ENCODE measurements around the gene HOXD11. TPM values are rescaled to one million over a fixed set of nuclear protein-coding genes. Genes with fewer than 3 reads are reported as not detected.

The HOXD11 gene
- total RNA-seq, 6 donors from 2014 or later: not detected

- TF ChIP-seq POLR2AphosphoS5 (IDR thresholded peaks at IDR 0.05): no peak
- TF ChIP-seq POLR2A (IDR thresholded peaks at IDR 0.05): no peak
- Histone ChIP-seq H3K4me1 (peaks cover 0 to 30% (median 4%) of the 10 kb centered on the region in 4 donors), H3K27ac (no peak overlapping the region), H3K4me3 (no peak overlapping the region), H3K9me3 (no peaks in the 10 kb centered on the region), H3K27me3 (peaks cover 0 to 64% (median 35%) of the 10 kb centered on the region in 4 donors), H3K36me3 (no peaks in the 10 kb centered on the region)
- ATAC-seq (ENCODE audit: low FRiP score in 2 of 2) (no peak), DNase-seq (no peak)
- WGBS, 2 donors: 16 to 17% methylated on average over 27 to 32 of the region's 32 CpGs
Observed at GRCh38 chr2:176147210-176147799, 40.2 kb downstream of the HOXD11 start.

GRCh38 chr2:176147800-176148496 is 40.9 kb downstream of the HOXD11 start:
- 7 to 13% methylated on average over 18 to 31 of the region's 31 CpGs for WGBS, 2 donors
- no peak overlapping the region for H3K27ac ChIP-seq
- no peak for ATAC-seq (ENCODE audit: low FRiP score in 2 of 2)
- H3K9me3 ChIP-seq: no peaks in the 10 kb centered on the region
- DNase-seq: no peak
- H3K27me3 ChIP-seq: peaks cover 0 to 70% (median 38%) of the 10 kb centered on the region in 4 donors
- TF ChIP-seq CTCF (IDR thresholded peaks at IDR 0.05) (no peak), EP300 (IDR thresholded peaks at IDR 0.05) (no peak), POLR2AphosphoS5 (IDR thresholded peaks at IDR 0.05) (no peak), POLR2A (IDR thresholded peaks at IDR 0.05) (no peak)
- H3K4me1 ChIP-seq: peaks cover 0 to 34% (median 7%) of the 10 kb centered on the region in 4 donors
- H3K36me3 ChIP-seq: no peaks in the 10 kb centered on the region
- H3K4me3 ChIP-seq: no peak overlapping the region

GRCh38 chr2:176148751-176149421 is 41.8 kb downstream of the HOXD11 start:
- H3K4me1 ChIP-seq: peaks cover 0 to 34% (median 7%) of the 10 kb centered on the region in 4 donors
- ATAC-seq (ENCODE audit: low FRiP score in 2 of 2) (no peak), DNase-seq (no peak)
- no peak overlapping the region for H3K27ac ChIP-seq
- H3K27me3 ChIP-seq: peaks cover 0 to 72% (median 36%) of the 10 kb centered on the region in 4 donors
- WGBS, 2 donors: 23% methylated on average over 11 of the region's 11 CpGs
- no peak overlapping the region for H3K4me3 ChIP-seq
- H3K36me3 ChIP-seq: no peaks in the 10 kb centered on the region
- H3K9me3 ChIP-seq: no peaks in the 10 kb centered on the region
- TF ChIP-seq POLR2AphosphoS5 (IDR thresholded peaks at IDR 0.05) (no peak), CTCF (IDR thresholded peaks at IDR 0.05) (no peak), EP300 (IDR thresholded peaks at IDR 0.05) (no peak), POLR2A (IDR thresholded peaks at IDR 0.05) (no peak)

DNA sequence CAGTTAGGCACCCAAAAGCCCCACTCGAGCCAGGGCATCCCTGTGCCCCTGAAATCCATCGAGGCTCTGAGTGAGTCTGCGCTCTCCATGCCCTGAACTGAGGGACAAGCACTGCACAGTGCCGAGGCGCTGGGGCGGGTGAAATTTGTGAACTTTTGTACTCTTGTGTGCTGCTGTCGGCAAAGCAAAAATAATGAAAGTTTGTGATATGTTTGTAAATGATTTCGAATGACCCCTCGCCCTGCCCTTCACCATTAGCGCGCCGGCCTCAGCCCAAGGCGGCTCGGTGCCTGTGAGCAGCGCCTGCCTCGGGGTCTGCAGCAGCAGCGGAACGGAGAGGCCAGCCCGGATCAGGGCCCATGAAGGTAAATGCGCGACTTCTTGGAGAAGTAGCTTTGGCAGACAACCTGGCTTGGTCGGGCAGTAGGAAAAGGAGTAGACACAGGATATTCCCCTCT is 42.4 kb downstream of the HOXD11 start:
- peaks cover 0 to 34% (median 7%) of the 10 kb centered on the region in 4 donors for H3K4me1 ChIP-seq
- no peaks in the 10 kb centered on the region for H3K9me3 ChIP-seq
- TF ChIP-seq POLR2A (IDR thresholded peaks at IDR 0.05) (no peak), POLR2AphosphoS5 (IDR thresholded peaks at IDR 0.05) (no peak), CTCF (IDR thresholded peaks at IDR 0.05) (no peak), EP300 (IDR thresholded peaks at IDR 0.05) (no peak)
- H3K36me3 ChIP-seq: no peaks in the 10 kb centered on the region
- WGBS, 2 donors: 15 to 19% methylated on average over 22 of the region's 22 CpGs
- H3K4me3 ChIP-seq: no peak overlapping the region
- DNase-seq: no peak
- no peak overlapping the region for H3K27ac ChIP-seq
- ATAC-seq (ENCODE audit: low FRiP score in 2 of 2): no peak
- H3K27me3 ChIP-seq: peaks cover 0 to 74% (median 36%) of the 10 kb centered on the region in 4 donors

DNA sequence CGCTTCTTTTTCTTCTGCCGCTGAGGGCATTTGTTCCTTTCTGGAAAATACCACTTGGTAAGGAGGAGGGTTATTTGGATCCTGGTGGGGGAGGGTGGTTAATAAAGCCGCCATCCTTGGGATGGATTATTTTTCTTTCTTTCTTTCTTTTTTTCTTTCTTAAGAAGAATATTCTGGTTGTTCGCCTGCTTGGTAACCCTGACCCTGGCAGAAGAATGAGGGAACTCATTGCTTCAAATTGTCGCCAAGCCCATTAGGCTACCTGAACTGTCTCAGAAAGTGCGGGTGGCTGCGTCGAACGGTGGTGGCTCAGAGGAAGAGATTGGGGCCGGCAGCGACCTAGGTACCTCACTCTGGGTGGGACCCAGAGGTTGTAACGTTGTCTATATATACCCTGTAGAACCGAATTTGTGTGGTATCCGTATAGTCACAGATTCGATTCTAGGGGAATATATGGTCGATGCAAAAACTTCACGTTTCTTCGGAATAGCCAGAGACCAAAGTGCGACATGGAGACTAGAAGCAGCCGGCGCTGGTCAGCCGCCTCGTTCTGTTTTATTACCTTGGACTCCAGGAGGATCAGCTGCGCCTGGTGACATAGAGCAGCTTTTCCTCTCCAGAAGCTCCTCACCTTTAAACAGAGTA is 43.0 kb downstream of the HOXD11 start:
- no peak overlapping the region for H3K4me3 ChIP-seq

More for the DNA sequence above, 43.0 kb downstream of the HOXD11 start:
- Histone ChIP-seq H3K4me1 (peaks cover 0 to 34% (median 7%) of the 10 kb centered on the region in 4 donors), H3K27ac (no peak overlapping the region), H3K9me3 (no peaks in the 10 kb centered on the region), H3K27me3 (peaks cover 0 to 79% (median 35%) of the 10 kb centered on the region in 4 donors), H3K36me3 (no peaks in the 10 kb centered on the region)
- 14 to 20% methylated on average over 24 of the region's 24 CpGs for WGBS, 2 donors
- DNase-seq (no peak), ATAC-seq (ENCODE audit: low FRiP score in 2 of 2) (no peak)
- TF ChIP-seq CTCF (IDR thresholded peaks at IDR 0.05) (no peak), POLR2AphosphoS5 (IDR thresholded peaks at IDR 0.05) (no peak), POLR2A (IDR thresholded peaks at IDR 0.05) (no peak), EP300 (IDR thresholded peaks at IDR 0.05) (no peak)

All from upper lobe of left lung (tissue), 6 donors.